K562 (cell line): ENCODE data around the gene ADGRF1. TPM values are rescaled to one million over a fixed set of nuclear protein-coding genes. Genes with fewer than 3 reads are reported as not detected.

Experiments
- ATAC-seq: fragments of 200-7000 bp; cut with Tn5 transposase; 3 replicates; pipeline ENCODE4 v1.9.1; 2020; ENCODE audit warnings: moderate library complexity
- BruUV-seq: library from RNA; stranded (reverse); fragments of 400-500 nt; replicated peaks from 2 replicates; lab custom pipeline; 2021; lab: Mats Ljungman, UMichigan
- CTCF ChIA-PET: fragments of 300-600 bp; formaldehyde crosslinking; extraction: SDS; loops from one replicate; lab custom pipeline; 2021; ENCODE audit warnings: low intra/inter-chr PET ratio; lab: Yijun Ruan, JAX
- POLR2A ChIA-PET: fragments of 300-600, 350-650 bp; sonication (Branson Sonifier 250); formaldehyde crosslinking; extraction: SDS; loops from one replicate; lab custom pipeline; 2021; ENCODE audit warnings: antibody characterized with exemption, inconsistent platforms; lab: Yijun Ruan, JAX
- DNase-seq, 4 experiments: peaks; one replicate each; pipeline versions ENCODE4 v3.0.0 to v3.0.0-alpha.2; 2011 to 2018; ENCODE audit warnings: low spot score in 3 of 4, mixed read lengths in 3 of 4; ENCODE audit errors: extremely low read depth in 1 of 4
- FAIRE-seq: peaks from 2 replicates; lab custom pipeline; 2011; peaks lifted over from hg19 to GRCh38; lab: Jason Lieb, UNC
- H2AFZ ChIP-seq: 2 replicates; pipeline ENCODE4 v1.6.0; 2011; ENCODE audit warnings: low read depth, low read length, control low read depth, inconsistent platforms
- H3K27ac ChIP-seq: fragments of 200-600 bp; 3 replicates; pipeline ENCODE4 v1.8.0; 2011; ENCODE audit warnings: low read depth, mild to moderate bottlenecking, control low read depth, inconsistent platforms, low read length, moderate library complexity, mixed read lengths; ENCODE audit errors: extremely low read depth
- H3K27me3 ChIP-seq, 2 experiments: fragments of 300-600 bp in 1 of 2; 2 replicates in 1 of 2; 3 replicates in 1 of 2; pipeline versions ENCODE4 v1.6.0 to v1.8.0; 2011; ENCODE audit warnings: inconsistent platforms in 2 of 2, low read length in 2 of 2, mild to moderate bottlenecking in 1 of 2, mixed read lengths in 1 of 2, moderate library complexity in 1 of 2; ENCODE audit not compliant: control insufficient read depth in 2 of 2, insufficient read depth in 2 of 2
- H3K36me3 ChIP-seq: fragments of 300-600 bp; 3 replicates; pipeline ENCODE4 v1.8.0; 2011; ENCODE audit warnings: mild to moderate bottlenecking, low read length, inconsistent platforms; ENCODE audit not compliant: control insufficient read depth, insufficient read depth
- H3K4me1 ChIP-seq, 2 experiments: fragments of 200-600 bp in 1 of 2; replicated peaks in 1 of 2; 2 replicates in 1 of 2; 3 replicates in 1 of 2; pipeline versions ENCODE4 v1.5.1 to v1.8.0; 2011; ENCODE audit warnings: inconsistent platforms in 2 of 2, low read length in 2 of 2, mild to moderate bottlenecking in 1 of 2, mixed read lengths in 1 of 2, moderate library complexity in 1 of 2; ENCODE audit not compliant: control insufficient read depth in 2 of 2, insufficient read depth in 2 of 2
- H3K4me2 ChIP-seq: 2 replicates; pipeline ENCODE4 v1.6.1; 2011; ENCODE audit warnings: low read length, control low read depth, inconsistent platforms, mixed read lengths; ENCODE audit not compliant: insufficient read depth
- H3K4me3 ChIP-seq: fragments of 200-600 bp; sonication (generic), shearing (Covaris generic); 2 replicates; pipeline ENCODE4 v1.5.1; 2016; ENCODE audit warnings: control low read depth, inconsistent platforms
- H3K79me2 ChIP-seq: fragments of 200-600 bp; 3 replicates; pipeline ENCODE4 v1.8.0; 2011; ENCODE audit warnings: low read length, inconsistent platforms; ENCODE audit not compliant: control insufficient read depth, insufficient read depth
- H3K9ac ChIP-seq, 2 experiments: 2 replicates each; pipeline versions ENCODE4 v1.6.0 to v1.6.1; 2011; ENCODE audit warnings: low read depth in 2 of 2, low read length in 2 of 2, control low read depth in 1 of 2, inconsistent platforms in 1 of 2, mild to moderate bottlenecking in 1 of 2, mixed read lengths in 1 of 2; ENCODE audit not compliant: insufficient read depth in 1 of 2
- H3K9me1 ChIP-seq: one replicate; pipeline ENCODE4 v1.6.0; 2011; ENCODE audit warnings: inconsistent platforms, mild to moderate bottlenecking, low read length, moderate library complexity; ENCODE audit not compliant: control insufficient read depth, insufficient read depth
- H3K9me3 ChIP-seq: replicated peaks from 2 replicates; pipeline ENCODE4 v1.5.1; 2011; ENCODE audit warnings: low read depth, low read length, inconsistent platforms; ENCODE audit not compliant: control insufficient read depth, insufficient read depth
- H4K20me1 ChIP-seq: replicated peaks from 2 replicates; pipeline ENCODE4 v1.6.1; 2011; ENCODE audit warnings: low read length, inconsistent platforms, mixed read lengths; ENCODE audit not compliant: control insufficient read depth, insufficient read depth
- ARHGAP35 ChIP-seq: fragments of 450-650 bp; IDR thresholded peaks from 2 replicates; pipeline ENCODE4 v1.6.1; 2018; ENCODE audit not compliant: partially characterized antibody
- CBFB ChIP-seq: sonication (generic); formaldehyde crosslinking; IDR thresholded peaks from 2 replicates; pipeline ENCODE4 v1.4.0; 2020; ENCODE audit warnings: mild to moderate bottlenecking, missing genetic modification reagents
- CREB3L1 ChIP-seq: fragments of 450-650 bp; IDR thresholded peaks from 2 replicates; pipeline ENCODE4 v1.6.1; 2014; ENCODE audit warnings: low read depth, mild to moderate bottlenecking, moderate library complexity, borderline replicate concordance
- CXXC5 ChIP-seq: fragments of 250-450 bp; sonication (Bioruptor Pico); IDR thresholded peaks from 2 replicates; pipeline ENCODE4 v1.8.0; 2022; ENCODE audit warnings: inconsistent platforms, mild to moderate bottlenecking, moderate library complexity
- E4F1 ChIP-seq: fragments of 250-450 bp; sonication (Bioruptor Pico); IDR thresholded peaks from 2 replicates; pipeline ENCODE4 v1.5.0; 2021; ENCODE audit warnings: mild to moderate bottlenecking, borderline replicate concordance
- GABPB2 ChIP-seq: fragments of 250-450 bp; sonication (Bioruptor Pico); conservative IDR thresholded peaks from 2 replicates; pipeline ENCODE4 v1.5.1; 2021; ENCODE audit warnings: mild to moderate bottlenecking
- HNRNPL ChIP-seq: fragments of 200-400 bp; formaldehyde crosslinking; IDR thresholded peaks from 2 replicates; pipeline ENCODE4 v1.6.1; 2017; ENCODE audit warnings: low read depth, mild to moderate bottlenecking, low read length
- HOXB6 ChIP-seq: fragments of 250-450 bp; sonication (Bioruptor Pico); IDR thresholded peaks from 2 replicates; pipeline ENCODE4 v1.5.1; 2022; ENCODE audit warnings: mild to moderate bottlenecking, borderline replicate concordance
- NCOA4 ChIP-seq: fragments of 450-650 bp; IDR thresholded peaks from 2 replicates; pipeline ENCODE4 v1.6.1; 2018; ENCODE audit warnings: mild to moderate bottlenecking; ENCODE audit not compliant: partially characterized antibody
- NR2C2 ChIP-seq, 2 experiments: fragments of 200-800 bp in 1 of 2; sonication (Bioruptor generic) in 1 of 2; sonication (generic) in 1 of 2; formaldehyde crosslinking in 1 of 2; IDR thresholded peaks; 2 replicates each; pipeline versions ENCODE4 v1.6.1 to v1.8.0; 2016 to 2022; ENCODE audit warnings: mild to moderate bottlenecking in 1 of 2, missing compliant biosample characterization in 1 of 2, missing genetic modification characterization in 1 of 2, missing genetic modification reagents in 1 of 2
- RHOXF2B ChIP-seq: fragments of 250-450 bp; sonication (Bioruptor Pico); conservative IDR thresholded peaks from 2 replicates; pipeline ENCODE4 v1.5.1; 2021
- TEAD2 ChIP-seq: fragments of 450-650 bp; IDR thresholded peaks from 2 replicates; pipeline ENCODE4 v1.6.1; 2016; ENCODE audit warnings: missing genetic modification characterization, control low read depth, missing compliant biosample characterization
- XRCC5 ChIP-seq: fragments of 200-400 bp; formaldehyde crosslinking; IDR thresholded peaks from 2 replicates; pipeline ENCODE4 v1.6.1; 2017; ENCODE audit warnings: low read depth, mild to moderate bottlenecking, low read length
- ZC3H11A ChIP-seq: IDR thresholded peaks from 2 replicates; pipeline ENCODE4 v1.6.1; 2012; ENCODE audit warnings: low read depth, low read length, improper control_type of control experiment
- ZC3H4 ChIP-seq: sonication (generic); formaldehyde crosslinking; IDR thresholded peaks from 2 replicates; pipeline ENCODE4 v1.9.0; 2021; ENCODE audit warnings: missing genetic modification reagents, borderline replicate concordance
- ZNF140 ChIP-seq: fragments of 250-450 bp; sonication (Bioruptor Pico); IDR thresholded peaks from 2 replicates; pipeline ENCODE4 v1.8.0; 2021; ENCODE audit warnings: moderate library complexity, mild to moderate bottlenecking, inconsistent platforms
- ZNF444 ChIP-seq: fragments of 250-450 bp; sonication (Bioruptor Pico); IDR thresholded peaks from 2 replicates; pipeline ENCODE4 v1.4.0; 2020; ENCODE audit warnings: mild to moderate bottlenecking, moderate library complexity
- ZNF57 ChIP-seq: fragments of 450-650 bp; formaldehyde crosslinking; IDR thresholded peaks from 2 replicates; pipeline ENCODE4 v1.4.0; 2020; ENCODE audit warnings: mild to moderate bottlenecking, moderate library complexity
- WGBS: fragments of 100-300 bp; shearing (Covaris generic); methylation state at CpG from one replicate; pipeline ENCODE4 v1.1.6; 2016; ENCODE audit warnings: low coverage, mixed read lengths; ENCODE audit not compliant: insufficient coverage; ENCODE audit errors: missing lambda C conversion rate; 5-methylcytosine and 5-hydroxymethylcytosine counted together
- in situ Hi-C: fragments of 300-500 bp; cut with MboI; formaldehyde crosslinking; loops from 4 replicates; pipeline ENCODE4 v1.15.0; 2018; ENCODE audit warnings: inconsistent platforms, mixed read lengths
- intact Hi-C: fragments of 100-400 bp; cut with micrococcal nuclease; formaldehyde crosslinking; loops from 2 replicates; pipeline ENCODE4 v1.14.2; 2022
- polyA plus RNA-seq, 8 experiments: library from polyadenylated mRNA; depleted of rRNA in 4 of 8; stranded (reverse) in 5 of 8; unstranded in 3 of 8; fragments of >200 nt; fragmentation: Nextera tagmentation in 2 of 8; fragmentation: Illumina TruSeq in 1 of 8; extraction: Ambion mirVana in 2 of 8; extraction: Trizol in 1 of 8; gene quantifications; 2 replicates each; pipeline versions ENCODE4 v1.2.1 to v1.2.3, GENCODE V29; 2011 to 2014; ENCODE audit warnings: inconsistent platforms in 1 of 8, missing spikeins in 1 of 8
- total RNA-seq, 7 experiments: library from RNA; depleted of rRNA in 6 of 7; stranded (reverse); fragments of >200 nt in 6 of 7; fragmentation: Illumina TruSeq in 2 of 7; extraction: Trizol in 2 of 7; gene quantifications; 2 replicates each; pipeline versions ENCODE4 v1.2.1 to v1.2.3, GENCODE V29; 2011 to 2021; ENCODE audit warnings: low replicate concordance in 1 of 7
- TF ChIP-seq, protein P1 (sequence below): sonication (generic); formaldehyde crosslinking; IDR thresholded peaks from 2 replicates; pipeline ENCODE4 v1.8.0; 2022; ENCODE audit warnings: missing genetic modification reagents, mild to moderate bottlenecking, moderate library complexity, borderline replicate concordance

The ADGRF1 gene
- total and polyA plus RNA-seq, 9 of the 15 experiments (the other 6 are each of a cell fraction or from before 2014, with no cell fraction given): not detected

GRCh38 chr6:46949632-46950280 lies 92.4 kb downstream of the ADGRF1 start:
- H3K9me1 ChIP-seq: no peaks in the 10 kb centered on the region
- no peaks in the 10 kb centered on the region; the same call in 1 of the 2 replicates for H4K20me1 ChIP-seq
- H3K4me2 ChIP-seq: no peak overlapping the region
- H3K27ac ChIP-seq: no peak overlapping the region
- CTCF ChIA-PET: no interaction called here
- no peak for DNase-seq
- no peak for TF ChIP-seq NCOA4
- no peak for TF ChIP-seq ZNF140 (CRISPR knock-in tag)
- no peak for TF ChIP-seq NR2C2 (CRISPR knock-in tag; IDR thresholded peaks at IDR 0.05)
- TF ChIP-seq NR2C2 (tag; IDR thresholded peaks at IDR 0.05): no peak
- no peak for TF ChIP-seq E4F1 (CRISPR knock-in tag)
- TF ChIP-seq HNRNPL: no peak
- TF ChIP-seq, protein P1, sequence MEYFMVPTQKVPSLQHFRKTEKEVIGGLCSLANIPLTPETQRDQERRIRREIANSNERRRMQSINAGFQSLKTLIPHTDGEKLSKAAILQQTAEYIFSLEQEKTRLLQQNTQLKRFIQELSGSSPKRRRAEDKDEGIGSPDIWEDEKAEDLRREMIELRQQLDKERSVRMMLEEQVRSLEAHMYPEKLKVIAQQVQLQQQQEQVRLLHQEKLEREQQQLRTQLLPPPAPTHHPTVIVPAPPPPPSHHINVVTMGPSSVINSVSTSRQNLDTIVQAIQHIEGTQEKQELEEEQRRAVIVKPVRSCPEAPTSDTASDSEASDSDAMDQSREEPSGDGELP: no peak
- TF ChIP-seq ZNF444 (CRISPR knock-in tag): no peak
- no peak for TF ChIP-seq RHOXF2B
- no peak for TF ChIP-seq ZC3H4
- no peak for TF ChIP-seq ARHGAP35
- TF ChIP-seq ZNF57 (CRISPR knock-in tag): no peak
- no peak for TF ChIP-seq CREB3L1
- no peak for TF ChIP-seq CXXC5
- TF ChIP-seq ZC3H11A: no peak
- no peak for TF ChIP-seq CBFB
- no peak for TF ChIP-seq GABPB2
- no peak for TF ChIP-seq XRCC5
- TF ChIP-seq TEAD2 (tag): no peak
- TF ChIP-seq HOXB6 (CRISPR knock-in tag): no peak
- TF ChIP-seq, all 486 proteins: peak for 0
- POLR2A ChIA-PET: interaction anchor here (1.3 kb wide), 1 partner anchor 15 kb away, joined by 3 read pairs; no protein-coding TSS in a partner anchor
- no peak overlapping the region for H3K9ac ChIP-seq
- intact Hi-C loops (no loop called here), in situ Hi-C loops (no loop called here)
- no peaks in the 10 kb centered on the region for H3K4me1 ChIP-seq
- H2AFZ ChIP-seq: no peak overlapping the region
- ATAC-seq: no peak
- BruUV-seq: no TSS peak
- no peak overlapping the region for H3K4me3 ChIP-seq
- H3K9me3 ChIP-seq: no peaks in the 10 kb centered on the region
- H3K36me3 ChIP-seq: no peaks in the 10 kb centered on the region
- no peak for FAIRE-seq
- H3K79me2 ChIP-seq: no peaks in the 10 kb centered on the region
- WGBS: 0% methylated on average over 8 of the region's 8 CpGs
- H3K27me3 ChIP-seq: peaks cover 0 to 14% of the 10 kb centered on the region in 2 experiments; a peak in 3 of 5 replicates
